ENCODE measurements around the gene CTAG2.
"Not testable (repeated sequence)": the region's sequence is repeated elsewhere in the genome, so short reads cannot be mapped to it uniquely, and the experiment has no call there.

- TF ChIP-seq MAX (IDR thresholded peaks at IDR 0.05; ENCODE audit: insufficient read depth, insufficient read length); POLR2AphosphoS5 (IDR thresholded peaks at IDR 0.05; ENCODE audit: insufficient read depth, low read depth, low read length); CTCF (IDR thresholded peaks at IDR 0.05; ENCODE audit: extremely low read depth in 1 of 2, insufficient read depth in 1 of 2, low read depth in 1 of 2, low read length in 2 of 2); POLR2A (IDR thresholded peaks at IDR 0.05; ENCODE audit: low read depth, low read length); EZH2 (IDR thresholded peaks at IDR 0.05; ENCODE audit: borderline replicate concordance, low read depth, low read length, severe bottlenecking); MYC (IDR thresholded peaks at IDR 0.05; ENCODE audit: low read depth, low read length); FOS (IDR thresholded peaks at IDR 0.05; ENCODE audit: borderline replicate concordance, insufficient read depth, low read length): not testable (repeated sequence)
These were observed 11.6 kb downstream of the CTAG2 start for GRCh38 chrX:154641740-154642139.
